RPMI8226 (cell line): Measurements from ENCODE around the gene GRAMD1A.
"Not testable (repeated sequence)": the region's sequence is repeated elsewhere in the genome, so short reads cannot be mapped to it uniquely, and the experiment has no call there.

ENCODE experiments used
- DNase-seq: peaks from one replicate; pipeline ENCODE4 v3.0.0-alpha.2; 2015

Gene GRAMD1A

DNA sequence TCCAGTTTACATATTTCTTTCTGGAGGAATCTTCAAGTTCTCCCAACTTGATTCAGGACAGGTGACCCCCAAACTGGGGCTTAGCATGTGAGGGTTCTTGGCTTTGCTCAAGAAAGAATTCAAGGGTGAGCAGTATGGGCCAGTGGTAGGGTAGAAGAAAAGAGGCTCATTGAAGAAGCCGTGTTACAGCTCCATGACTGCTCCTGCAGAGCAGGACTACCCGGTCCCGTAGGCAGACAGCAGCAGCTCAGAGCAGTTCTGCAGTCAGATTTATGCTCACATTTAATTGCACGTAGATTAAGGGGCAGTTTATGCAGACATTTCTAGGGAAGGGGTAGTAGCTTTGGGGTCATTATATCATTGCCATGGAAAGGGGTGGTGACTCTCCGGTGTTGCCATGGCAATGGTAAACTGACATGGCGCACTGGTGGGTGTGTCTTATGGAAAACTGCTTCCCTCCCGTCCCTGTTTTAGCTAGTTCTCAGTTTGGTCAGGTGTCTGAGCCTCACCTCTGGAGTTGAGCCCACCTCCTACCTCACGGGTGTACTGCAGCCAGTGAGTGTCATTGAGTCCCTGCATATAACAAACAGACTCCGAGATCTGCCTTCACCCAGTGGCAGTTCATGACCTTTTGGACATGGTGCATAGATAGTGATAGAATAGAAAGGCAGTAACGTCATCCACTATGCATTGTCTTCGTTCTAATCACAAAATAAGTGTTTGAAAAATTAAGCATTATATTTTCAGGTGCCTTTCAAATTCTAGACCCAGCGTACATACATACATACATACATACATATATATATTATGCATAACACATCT lies 20.1 kb upstream of the GRAMD1A start:
- no peak for DNase-seq

DNA sequence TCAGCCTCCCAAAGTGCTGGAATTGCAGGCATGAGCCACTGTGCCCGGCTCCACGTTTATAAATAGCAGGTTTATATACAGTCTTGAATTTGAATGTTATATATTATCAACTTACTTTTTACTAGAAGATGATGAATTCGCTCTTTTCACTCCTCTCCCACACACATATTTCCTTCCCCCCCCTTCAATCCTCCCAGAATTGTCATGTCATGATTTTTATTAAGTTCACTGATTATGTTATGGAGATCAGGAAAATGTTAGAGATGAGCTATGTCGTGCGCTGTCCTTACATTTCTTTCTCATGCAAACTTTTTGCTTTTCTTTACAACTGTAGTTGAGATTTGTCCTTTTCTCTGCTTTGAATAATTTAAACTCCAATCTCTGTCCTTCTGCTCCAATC lies 17.8 kb upstream of the GRAMD1A start:
- no peak for DNase-seq

DNA sequence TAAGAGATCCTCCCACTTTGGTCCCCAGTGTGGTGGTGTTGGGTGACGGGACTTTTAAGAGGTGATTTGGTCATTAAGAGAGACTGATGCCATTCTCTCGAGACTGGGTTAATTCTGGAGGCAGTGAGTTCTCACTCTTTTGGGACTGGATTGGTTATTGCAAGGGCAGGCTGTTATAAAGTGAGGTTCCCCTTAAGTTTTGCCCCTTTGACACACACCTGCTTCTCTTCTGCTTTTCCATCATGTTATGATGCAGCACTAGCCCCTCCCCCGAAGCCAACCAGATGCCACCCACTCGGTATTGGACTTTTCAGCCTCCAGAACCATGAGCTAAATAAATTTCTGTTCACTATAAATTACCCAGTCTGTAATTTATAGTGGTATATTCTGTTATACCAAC lies 16.3 kb upstream of the GRAMD1A start:
- no peak for DNase-seq

DNA sequence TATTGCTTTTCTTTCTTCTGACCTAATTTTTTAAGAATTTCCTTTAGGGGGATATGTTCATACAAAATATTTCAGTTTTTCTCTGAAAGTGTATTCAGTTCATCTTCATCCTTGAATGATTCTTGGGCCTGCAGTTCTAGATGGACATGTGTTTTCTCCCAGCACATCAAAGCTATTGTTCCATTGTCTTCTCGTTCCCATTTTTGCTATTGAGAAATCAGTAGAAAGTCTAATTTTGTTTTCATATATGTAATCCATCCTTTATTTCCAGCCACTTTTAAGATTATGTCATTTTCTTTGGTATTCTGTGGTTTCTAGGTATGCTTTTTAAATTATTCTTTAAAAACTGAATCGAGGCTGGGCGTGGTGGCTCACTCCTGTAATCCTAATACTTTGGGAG lies 15.8 kb upstream of the GRAMD1A start:
- no peak for DNase-seq

DNA sequence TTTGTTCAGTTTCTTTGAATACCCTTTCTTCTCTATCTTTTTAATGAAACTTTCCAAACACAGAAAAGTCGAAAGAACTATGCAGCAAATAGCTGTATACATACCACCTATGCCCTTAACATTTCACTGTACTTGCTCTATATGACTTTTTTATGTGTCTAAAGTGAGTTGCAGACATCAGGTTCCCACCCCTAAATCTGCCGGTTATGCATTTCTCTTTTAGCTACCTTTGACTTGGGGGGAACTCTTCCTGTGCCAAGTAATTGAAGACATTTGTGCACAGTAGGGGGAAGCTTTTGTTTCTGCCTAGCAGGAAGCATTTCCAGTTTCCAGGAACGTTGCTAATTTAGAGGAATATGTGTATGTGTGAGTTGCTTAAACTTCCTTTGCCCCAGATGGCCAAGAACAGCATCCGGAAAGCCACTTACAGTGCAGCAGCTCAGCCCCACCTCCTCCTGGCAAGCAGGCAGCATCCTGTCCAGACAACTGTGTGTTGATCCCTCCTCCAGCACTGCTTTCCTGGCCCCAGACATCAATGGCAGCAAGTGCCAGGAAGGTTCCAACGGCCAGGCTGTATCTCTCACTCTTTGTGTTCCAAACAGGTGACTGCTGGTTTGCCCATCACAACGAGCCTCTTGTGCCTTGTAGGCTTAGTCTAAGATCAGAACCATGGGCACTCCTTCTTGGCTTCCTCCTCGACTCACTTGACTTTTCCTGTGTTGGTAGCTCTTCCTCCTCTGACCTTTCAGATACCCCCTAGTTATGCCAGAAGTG lies 14.7 kb upstream of the GRAMD1A start:
- no peak for DNase-seq

DNA sequence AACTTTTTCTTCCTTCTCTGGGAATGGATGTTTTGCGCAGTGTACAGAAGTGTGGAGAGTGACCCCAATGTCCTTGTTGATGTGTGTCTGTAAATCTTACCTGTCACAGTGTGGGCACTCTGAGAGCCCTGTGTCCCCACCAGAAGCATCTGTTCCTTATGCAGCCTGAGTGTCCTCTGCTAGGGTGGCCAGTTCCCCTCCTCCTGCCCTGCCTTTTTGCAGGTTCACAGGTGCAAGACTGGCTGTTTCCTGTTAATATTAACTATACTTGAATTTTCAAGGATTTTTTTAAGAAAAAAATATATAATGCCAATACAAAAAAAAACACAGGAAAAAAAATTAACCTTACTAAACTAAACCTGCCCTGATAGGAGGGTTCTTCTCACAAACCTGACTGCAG lies 12.0 kb upstream of the GRAMD1A start:
- DNase-seq, result no peak

DNA sequence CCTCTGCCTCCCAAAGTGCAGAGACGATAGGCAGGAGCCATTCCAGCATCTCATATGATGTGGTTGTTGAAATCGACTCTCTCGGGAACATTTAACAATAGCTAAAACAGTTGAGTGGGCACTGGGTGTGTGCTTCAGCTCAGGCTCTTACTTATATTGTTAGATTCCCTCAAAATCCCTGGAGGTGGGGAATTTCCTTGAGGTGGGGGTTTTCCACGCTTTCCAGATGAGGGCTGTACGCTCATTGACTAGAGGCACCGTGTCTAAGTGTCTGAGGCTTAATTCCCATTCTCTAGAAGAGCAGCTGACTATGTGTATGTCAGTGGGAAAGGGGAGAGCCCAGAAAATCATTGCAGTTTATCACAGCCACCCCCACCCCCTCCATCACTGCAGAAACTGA lies 10.8 kb upstream of the GRAMD1A start:
- no peak for DNase-seq

DNA sequence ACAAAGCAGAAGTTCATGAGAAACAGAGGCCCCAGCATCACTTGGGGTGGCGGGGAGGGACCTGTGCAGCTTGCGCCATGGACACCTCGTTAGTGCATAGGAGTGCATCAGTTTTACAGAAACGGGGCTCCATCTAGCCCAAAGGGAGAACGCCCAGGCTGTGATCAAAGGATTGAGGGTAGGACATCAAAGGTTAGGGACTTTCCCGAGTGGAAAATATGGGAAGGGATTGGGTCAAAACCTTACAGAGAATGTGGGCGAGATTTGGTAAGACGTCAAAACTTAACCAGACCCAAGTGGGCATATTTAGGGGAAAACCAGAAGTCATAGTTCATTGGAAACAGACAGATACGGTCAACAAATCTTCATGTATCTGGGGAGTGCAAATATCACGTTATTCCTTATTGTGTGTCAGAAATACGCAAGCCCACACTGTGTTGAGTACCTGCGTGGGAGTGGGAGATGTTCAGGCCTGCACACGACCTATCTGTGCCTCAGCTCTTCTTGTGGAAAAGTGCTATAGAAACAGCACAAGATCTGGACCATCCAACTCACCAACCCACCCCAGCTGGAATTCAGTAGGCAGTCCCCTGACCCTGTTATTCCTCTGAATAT lies 9.4 kb upstream of the GRAMD1A start:
- DNase-seq, result no peak

DNA sequence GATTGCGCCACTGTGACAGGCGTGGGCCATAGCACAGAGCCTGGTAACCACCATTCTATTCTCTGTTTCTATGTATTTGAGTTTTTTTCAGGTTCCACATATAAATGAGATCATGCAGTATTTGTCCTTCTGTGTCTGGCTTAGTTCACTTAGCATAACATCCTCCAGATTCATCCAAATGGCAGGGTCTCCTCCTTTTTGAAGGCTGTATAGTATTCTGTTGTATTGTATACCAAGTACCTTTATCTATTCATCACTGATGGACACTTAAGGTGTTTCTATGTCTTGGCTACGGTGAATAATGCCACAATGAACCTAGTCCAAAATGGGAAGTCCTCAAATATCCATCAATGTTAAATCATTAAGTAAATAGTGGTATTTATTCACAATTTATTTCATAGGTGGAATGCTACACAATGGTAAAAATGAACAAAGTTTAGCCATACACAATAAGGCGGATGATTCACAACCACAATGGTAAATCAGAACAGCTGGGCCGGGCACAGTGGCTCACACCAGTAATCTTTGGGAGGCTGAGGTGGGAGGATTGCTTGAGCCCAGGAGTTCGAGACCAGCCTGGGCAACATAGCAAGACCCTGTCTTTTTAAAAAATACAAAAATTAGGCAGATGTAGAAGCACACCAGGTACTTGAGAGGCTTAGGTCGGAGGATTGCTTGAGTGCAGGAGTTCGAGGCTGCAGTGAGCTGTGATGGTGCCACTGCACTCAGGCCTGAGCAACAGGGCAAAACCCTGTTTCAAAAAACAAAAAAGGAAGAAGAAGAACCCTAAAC lies 8.4 kb upstream of the GRAMD1A start:
- no peak for DNase-seq

DNA sequence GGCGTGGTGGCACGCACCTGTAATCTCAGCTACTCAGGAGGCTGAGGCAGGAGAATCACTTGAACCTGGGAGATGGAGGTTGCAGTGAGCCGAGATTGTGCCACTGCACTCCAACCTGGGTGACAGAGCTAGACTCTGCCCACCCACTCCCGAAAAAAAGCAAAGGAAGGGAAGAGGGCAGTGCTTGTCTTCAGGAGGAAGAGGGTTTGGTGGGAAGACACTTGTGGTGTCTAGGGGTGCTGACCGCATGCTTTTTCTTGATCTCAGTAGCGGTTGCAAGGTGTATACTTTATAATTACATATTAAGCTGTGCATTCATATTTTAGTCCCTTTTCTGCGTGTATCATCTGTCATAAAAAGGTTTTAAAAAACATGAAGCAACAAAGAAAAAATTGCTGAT lies 7.5 kb upstream of the GRAMD1A start:
- DNase-seq, result not testable (repeated sequence)

DNA sequence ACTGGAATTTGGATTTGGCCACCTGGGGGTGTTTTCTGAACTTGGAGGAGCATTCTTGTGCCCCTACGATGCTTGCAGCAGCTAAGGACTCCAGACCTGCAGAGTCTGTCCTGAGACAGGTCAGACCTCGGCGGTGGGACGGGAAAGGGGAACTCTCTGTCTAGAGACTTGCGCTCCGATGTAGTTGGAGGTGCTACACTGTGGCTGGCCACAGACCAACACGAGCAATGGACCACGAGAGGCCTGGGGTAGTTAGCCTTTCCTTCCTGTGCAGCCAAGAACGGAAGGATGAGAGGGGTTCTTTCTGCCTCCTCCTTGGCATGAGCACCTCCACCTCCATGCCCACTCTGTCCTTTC lies 5.9 kb upstream of the GRAMD1A start:
- DNase-seq, result no peak

DNA sequence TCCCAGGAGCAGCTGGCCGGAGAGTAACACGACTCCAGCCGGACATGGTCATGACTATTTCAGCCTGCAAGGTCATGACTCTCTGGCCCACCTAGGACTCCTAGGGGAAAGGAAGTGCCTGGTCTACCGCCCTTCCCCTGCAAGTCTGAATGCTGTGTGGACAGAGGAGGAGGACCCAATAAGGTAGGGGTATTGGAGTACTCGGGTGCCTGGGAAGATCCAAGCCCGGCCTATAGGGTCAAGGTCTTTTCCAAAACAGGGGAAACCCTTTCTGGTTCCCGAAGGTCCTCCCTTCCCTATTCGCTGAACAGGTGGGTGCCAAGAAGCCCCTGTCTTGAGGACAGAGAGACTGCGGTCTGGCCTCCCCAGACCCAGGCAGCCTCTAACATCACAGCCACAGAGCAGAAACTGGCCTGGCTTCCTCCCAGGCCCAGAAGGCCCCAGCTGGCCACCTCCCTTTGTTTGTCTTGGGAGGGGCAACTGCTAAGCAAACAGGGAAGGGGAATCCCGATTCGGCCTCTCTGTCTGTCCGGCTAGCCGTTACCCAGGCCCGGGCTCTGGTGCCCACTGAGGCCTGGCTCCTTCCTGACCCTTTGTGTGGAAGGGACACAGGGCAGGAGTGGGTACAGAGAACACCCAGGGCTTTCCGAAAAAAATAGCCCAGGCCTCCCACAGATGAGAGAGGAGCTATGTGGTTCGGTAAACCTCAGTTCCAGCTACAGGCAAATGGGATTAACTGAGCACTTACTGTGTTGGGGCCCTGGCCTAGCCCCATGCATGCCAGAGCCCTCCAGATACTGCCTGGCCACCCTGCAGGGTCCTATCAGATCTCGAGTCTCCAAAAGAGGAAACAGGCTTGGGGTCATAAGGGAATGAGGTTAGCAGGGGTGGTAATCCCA lies 5.2 kb upstream of the GRAMD1A start:
- no peak for DNase-seq

DNA sequence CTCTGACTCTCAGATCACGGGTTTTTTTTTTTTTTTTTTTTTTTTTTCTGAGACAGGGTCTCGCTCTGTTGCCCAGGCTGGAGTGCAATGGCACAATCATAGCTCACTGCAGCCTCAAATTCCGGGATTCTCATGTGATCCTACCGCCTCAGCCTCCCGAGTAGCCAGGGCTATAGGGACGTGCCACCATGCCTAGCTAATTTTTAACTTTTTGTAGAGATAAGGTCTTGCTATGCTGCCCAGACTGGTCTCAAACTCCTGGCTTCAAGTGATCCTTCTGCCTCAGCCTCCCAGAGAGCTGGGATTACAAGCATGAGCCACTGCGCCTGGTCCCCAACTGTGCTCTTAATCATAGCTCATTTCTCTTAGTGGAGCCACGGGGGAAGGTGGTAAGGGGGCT lies 4.6 kb upstream of the GRAMD1A start:
- DNase-seq, result no peak

DNA sequence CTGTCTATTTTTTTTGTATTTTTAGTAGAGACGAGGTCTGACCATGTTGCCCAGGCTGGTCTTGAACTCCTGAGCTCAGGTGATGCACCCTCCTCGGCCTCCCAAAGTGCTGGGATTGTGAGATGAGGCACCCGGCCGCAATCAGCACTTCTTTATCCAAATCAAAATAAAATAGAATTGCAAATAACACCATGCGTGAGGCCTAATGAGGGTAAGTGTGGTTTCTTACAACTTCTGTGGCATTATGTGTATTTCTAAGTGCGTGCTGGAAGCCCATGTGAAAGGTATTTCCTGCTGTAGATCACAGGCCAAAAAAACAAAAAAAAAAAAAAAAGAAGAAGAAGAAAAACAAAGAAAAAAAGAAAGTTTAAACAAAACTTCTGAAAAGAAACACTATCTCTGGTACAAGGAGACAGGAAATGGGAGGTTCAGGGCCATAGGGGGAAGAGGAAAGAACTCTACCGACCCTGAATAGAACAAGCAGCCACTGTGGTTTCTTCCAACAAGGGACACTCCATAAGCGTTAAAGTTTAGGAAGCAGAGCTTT lies 3.0 kb upstream of the GRAMD1A start:
- DNase-seq, result no peak

DNA sequence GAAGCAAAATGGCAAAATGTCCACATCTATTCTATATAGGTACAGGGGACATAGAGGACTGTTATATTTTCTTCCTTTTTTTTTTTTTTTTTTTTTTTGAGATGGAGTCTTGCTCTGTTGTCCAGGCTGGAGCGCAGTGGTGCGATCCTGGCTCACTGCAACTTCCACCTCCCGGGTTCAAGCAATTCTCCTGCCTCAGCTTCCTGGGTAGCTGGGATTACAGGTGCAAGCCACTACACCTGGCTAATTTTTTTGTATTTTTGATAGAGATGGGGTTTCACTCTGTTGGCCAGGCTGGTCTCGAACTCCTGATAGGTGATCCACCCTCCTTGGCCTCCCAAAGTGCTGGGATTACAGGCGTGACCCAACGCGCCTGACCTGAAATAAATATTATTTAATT lies 1.9 kb upstream of the GRAMD1A start:
- DNase-seq, result not testable (repeated sequence)

DNA sequence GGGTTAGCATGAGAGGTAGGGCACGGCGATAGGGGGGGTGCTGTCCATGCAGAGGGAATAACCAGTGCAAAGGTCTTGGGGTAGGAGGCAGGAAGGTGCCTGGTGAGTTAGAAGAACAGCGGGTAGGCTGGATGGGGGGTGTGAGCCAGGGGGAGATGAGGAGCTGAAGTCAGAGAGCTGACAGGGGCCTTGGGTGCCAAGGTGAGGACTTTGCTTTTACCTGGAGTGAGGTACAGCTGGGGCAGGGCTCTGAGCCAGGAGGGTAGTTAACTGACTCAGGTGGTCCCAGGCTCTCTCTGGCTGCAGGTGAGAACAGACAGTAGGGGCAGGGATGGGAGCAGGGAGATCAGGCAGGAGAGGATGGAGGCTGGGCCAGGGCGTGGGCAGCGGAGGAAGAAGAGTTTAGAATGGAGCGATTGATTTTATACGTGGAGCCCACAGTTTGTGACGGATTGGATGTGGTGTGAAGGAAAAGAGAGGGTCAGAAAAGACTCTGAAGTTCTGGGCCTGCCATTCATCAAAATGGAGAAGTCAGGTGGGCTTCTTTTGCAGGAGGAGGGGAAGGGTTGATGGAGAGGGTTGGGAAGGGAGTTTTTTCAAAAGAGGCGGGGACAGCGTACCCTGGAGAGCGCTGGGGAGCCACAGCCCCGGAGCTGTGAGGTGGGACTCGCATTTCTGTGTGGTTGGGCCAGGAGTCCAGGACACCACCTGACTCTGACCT lies 1.2 kb upstream of the GRAMD1A start:
- no peak for DNase-seq

DNA sequence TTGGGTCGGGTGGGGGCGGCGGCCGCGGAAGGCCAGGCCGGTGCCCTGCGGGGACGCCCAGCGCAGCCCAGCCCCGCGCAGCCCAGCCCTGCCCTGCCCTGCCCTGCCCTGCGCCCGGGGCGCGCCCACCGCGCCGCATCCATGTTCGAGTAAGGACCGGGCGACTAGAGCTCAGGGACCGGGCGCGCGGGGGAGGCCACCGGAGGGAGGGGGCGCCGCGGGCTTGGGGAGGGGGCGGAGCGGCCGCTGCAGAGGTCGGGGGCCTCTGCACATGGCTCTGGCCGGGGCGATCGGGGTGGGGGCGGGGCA lies 169 bp downstream of the GRAMD1A start:
- no peak for DNase-seq

DNA sequence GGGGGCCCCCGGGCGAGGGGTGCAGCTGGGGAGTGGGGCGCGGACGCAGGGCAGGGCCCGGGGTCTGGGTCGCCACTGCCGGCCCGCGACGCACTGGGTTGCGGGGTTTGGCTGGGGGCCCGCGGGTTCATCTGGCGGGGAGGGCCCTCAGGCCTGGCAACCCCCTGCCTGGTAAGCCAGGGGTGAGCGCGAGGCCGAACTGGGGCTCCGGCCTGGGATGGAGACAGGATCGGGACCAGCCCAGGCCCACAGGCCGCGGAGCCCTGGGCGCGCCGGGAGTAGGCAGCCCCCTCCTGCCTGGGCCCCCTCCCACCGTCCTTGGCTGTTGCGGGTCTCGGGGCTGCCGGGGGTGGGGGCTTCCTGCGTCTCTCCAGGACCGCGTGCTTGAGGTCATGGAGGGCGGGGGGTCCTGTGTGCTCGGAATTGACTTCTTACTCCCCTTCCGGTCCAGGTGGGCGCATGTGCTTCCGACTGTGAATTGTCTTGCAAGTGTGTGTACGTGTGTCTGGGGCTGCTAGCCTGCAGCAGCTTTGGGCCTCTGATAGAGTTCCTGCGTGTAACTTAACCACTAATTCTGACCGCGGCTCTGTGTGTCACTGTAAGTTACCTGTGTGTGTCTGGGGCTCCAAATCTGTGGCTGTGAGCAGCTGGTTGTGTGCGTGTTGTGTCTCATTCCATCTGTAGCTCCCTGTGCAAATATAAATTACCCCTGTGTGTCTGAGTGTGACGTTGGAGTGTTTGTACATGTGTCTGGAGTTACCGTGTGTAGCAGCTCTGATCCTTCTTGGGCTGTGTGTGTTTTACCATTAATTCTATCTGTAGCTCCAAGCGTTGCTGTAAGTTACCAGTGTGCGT lies 751 bp downstream of the GRAMD1A start:
- peak; percentile 40 for DNase-seq

DNA sequence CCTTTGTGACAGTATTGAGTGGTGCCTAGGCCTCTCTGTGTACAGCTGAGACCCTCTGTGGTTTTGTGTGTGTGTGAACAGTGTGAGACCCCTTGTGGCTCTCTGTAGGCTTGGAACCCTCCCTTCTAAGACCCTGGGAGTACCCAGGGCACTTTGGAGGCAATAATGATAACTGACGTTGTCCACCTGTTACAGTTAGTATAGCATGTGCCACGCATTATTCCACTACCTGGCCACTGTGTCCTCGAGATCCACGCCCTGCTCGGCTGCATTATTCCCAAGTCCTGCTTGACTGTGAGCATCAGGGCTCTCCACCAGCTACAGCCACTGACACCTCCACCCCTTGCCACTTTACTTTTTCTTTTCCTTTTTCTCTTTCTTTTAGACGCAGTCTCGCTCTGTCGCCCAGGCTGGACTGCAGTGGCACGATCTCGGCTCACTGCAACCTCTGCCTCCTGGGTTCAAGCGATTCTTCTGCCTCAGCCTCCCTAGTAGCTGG lies 2.0 kb downstream of the GRAMD1A start:
- no peak for DNase-seq
